Measurements from ENCODE around the gene STK39. TPM values are rescaled to one million over a fixed set of nuclear protein-coding genes. Genes with fewer than 3 reads are reported as not detected.
"Not testable (repeated sequence)": the region's sequence is repeated elsewhere in the genome, so short reads cannot be mapped to it uniquely, and the experiment has no call there.

Gene STK39
- total RNA-seq, 1 experiment from 2014 or later: 56.9 TPM

DNA sequence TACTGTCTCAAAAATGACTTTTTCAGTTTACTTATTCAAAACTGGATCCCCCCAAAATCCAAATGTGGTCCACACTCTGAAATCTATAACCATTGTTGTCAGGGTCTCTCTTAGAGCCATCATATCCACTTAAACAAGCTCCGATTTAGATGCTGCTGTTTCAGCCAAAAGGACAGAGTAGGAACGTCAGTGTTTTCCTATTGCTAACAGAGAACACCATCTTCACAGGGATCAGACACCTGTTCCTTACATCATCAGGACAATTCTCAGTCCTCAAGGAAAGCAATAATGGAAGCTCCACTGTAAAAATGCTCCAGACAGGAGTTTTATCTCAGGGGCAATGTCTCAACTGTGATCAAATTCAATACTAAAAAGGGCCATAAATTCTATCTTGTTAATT lies 155.4 kb downstream of the STK39 start:
- peaks cover 41% of the 10 kb centered on the region for H3K79me2 ChIP-seq (ENCODE audit: low read length)
- H3K9me2 ChIP-seq (replicated peaks; ENCODE audit: insufficient read depth, low read length): no peaks in the 10 kb centered on the region
- H3K27ac ChIP-seq (ENCODE audit: low read length): no peak overlapping the region
- H3K9ac ChIP-seq (ENCODE audit: low read length): no peak overlapping the region
- peaks cover 11% of the 10 kb centered on the region for H3K4me1 ChIP-seq (ENCODE audit: low read length)
- no peak for DNase-seq
- H3K4me2 ChIP-seq (ENCODE audit: low read depth, low read length, poor library complexity, severe bottlenecking): no peak overlapping the region
- H3K36me3 ChIP-seq (ENCODE audit: insufficient read depth, low read length): no peaks in the 10 kb centered on the region; the same call in 1 of the 2 replicates
- no peak overlapping the region for H2AFZ ChIP-seq (ENCODE audit: low read length)
- no peaks in the 10 kb centered on the region for H3K9me3 ChIP-seq (ENCODE audit: low read length)
- H3K4me3 ChIP-seq (ENCODE audit: low read length): no peak overlapping the region
- no peaks in the 10 kb centered on the region for H4K20me1 ChIP-seq (ENCODE audit: insufficient read depth, low read depth, low read length)
- H3K27me3 ChIP-seq (ENCODE audit: low read length): no peaks in the 10 kb centered on the region

DNA sequence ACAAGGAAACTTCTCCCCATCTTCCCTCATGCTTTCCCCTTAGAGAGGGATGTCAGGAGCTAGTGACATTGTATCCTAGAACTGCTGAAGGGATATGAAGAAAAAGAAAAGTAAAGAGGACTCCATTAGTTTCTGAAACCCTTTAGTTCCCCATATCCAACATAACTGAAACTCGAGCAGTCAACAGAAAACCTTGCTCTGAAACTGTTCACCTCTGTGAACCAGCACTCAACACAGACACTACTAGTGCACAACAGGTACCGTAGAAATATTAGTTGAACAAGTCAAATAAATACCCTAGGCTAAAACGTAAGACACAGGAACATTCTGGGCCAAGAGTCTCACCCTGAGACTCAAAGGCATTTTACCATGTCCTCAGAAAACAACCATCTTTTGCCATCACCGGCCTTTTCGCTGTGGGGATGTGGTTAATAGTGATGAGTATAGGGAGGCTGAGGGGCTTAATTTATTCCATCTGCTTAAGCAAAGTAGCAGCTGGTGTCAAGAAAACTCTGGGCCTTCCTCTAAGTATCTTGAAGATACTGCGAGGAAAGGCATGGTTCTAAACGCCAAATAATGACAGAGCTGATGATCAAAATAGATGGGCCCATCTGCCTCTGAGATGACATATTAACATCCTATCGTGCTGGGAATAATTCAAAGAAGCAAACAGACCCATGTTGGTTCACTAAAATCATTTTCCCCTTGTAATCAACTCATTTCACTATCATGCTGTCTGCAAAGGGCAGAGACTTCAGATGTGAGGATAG lies 156.8 kb downstream of the STK39 start:
- H3K27me3 ChIP-seq (ENCODE audit: low read length): no peaks in the 10 kb centered on the region

DNA sequence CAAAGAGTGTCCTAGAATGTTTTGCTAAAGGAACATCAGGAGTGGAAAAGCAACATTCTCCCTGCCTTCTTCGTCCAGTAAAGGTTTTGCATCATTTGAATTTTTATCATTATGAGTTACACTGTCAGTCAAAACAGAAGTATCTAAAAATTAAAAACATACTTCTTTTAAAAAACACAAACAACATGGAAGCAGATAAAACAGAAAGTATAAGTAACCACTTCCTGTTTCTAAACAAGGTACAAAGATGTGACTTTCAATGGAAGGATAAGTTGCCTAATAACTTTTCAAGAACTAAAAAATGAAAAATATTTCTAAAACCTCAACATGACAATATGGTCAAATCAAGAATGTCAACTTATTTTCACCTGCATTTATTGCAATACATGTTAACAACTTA lies 158.2 kb downstream of the STK39 start:
- Histone ChIP-seq H2AFZ (ENCODE audit: low read length) (no peak overlapping the region), H3K4me1 (ENCODE audit: low read length) (peaks cover 9% of the 10 kb centered on the region), H3K27ac (ENCODE audit: low read length) (no peak overlapping the region), H3K9me3 (ENCODE audit: low read length) (no peaks in the 10 kb centered on the region), H3K79me2 (ENCODE audit: low read length) (peaks cover 35% of the 10 kb centered on the region), H3K36me3 (ENCODE audit: insufficient read depth, low read length) (no peaks in the 10 kb centered on the region), H3K9ac (ENCODE audit: low read length) (no peak overlapping the region), H4K20me1 (ENCODE audit: insufficient read depth, low read depth, low read length) (no peaks in the 10 kb centered on the region), H3K4me2 (ENCODE audit: low read depth, low read length, poor library complexity, severe bottlenecking) (no peak overlapping the region), H3K27me3 (ENCODE audit: low read length) (no peaks in the 10 kb centered on the region), H3K9me2 (replicated peaks; ENCODE audit: insufficient read depth, low read length) (no peaks in the 10 kb centered on the region), H3K4me3 (ENCODE audit: low read length) (no peak overlapping the region)
- DNase-seq: no peak

More for the DNA sequence above, 156.8 kb downstream of the STK39 start:
- H4K20me1 ChIP-seq (ENCODE audit: insufficient read depth, low read depth, low read length): no peaks in the 10 kb centered on the region
- no peaks in the 10 kb centered on the region for H3K9me2 ChIP-seq (replicated peaks; ENCODE audit: insufficient read depth, low read length)
- peaks cover 39% of the 10 kb centered on the region for H3K79me2 ChIP-seq (ENCODE audit: low read length)
- no peak overlapping the region for H2AFZ ChIP-seq (ENCODE audit: low read length)
- H3K4me2 ChIP-seq (ENCODE audit: low read depth, low read length, poor library complexity, severe bottlenecking): no peak overlapping the region
- H3K9ac ChIP-seq (ENCODE audit: low read length): no peak overlapping the region
- DNase-seq: no peak
- H3K9me3 ChIP-seq (ENCODE audit: low read length): no peaks in the 10 kb centered on the region
- no peak overlapping the region for H3K4me3 ChIP-seq (ENCODE audit: low read length)
- H3K36me3 ChIP-seq (ENCODE audit: insufficient read depth, low read length): no peaks in the 10 kb centered on the region
- H3K4me1 ChIP-seq (ENCODE audit: low read length): peaks cover 9% of the 10 kb centered on the region
- H3K27ac ChIP-seq (ENCODE audit: low read length): no peak overlapping the region

DNA sequence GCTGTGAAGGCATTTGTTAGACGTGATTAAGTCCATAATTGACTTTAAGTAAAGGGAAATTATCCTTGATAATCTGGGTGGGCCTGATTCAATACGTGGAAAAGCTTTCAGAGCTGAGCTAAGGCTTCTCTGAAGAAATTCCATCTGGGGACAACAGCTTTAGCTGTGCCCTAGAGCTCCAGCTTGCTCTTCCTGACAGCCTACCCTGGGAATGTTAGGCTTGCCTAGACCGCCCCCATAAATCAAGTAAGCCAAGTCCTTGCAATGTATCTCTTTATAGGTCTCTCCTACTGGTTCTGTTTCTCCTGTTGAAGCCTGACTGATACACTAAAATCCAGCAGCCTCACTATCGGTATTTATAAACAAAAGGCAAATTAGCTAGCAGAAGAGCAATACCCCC lies 160.0 kb downstream of the STK39 start:
- no peaks in the 10 kb centered on the region for H3K9me2 ChIP-seq (replicated peaks; ENCODE audit: insufficient read depth, low read length)
- H3K79me2 ChIP-seq (ENCODE audit: low read length): peaks cover 43% of the 10 kb centered on the region

DNA sequence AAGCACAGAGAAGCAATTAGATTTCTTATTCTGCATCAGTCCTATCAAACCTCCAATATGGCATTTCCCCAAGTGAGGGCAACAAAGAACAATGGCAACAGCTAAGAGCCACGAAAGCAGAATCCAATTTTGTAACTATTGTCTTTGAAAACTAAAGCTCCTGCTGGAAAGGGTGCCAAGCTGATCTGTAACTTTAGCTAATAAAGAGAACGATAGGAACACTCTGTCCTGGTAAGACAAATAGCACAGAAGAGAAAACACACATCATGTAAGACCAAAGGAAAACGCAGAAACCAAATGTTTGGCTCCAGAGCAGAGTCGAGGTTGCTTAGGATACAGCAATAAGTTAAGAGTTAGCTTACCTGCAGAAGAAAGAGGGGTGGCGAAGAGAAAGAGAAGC lies 160.5 kb downstream of the STK39 start:
- no peak for DNase-seq
- H3K9me2 ChIP-seq (replicated peaks; ENCODE audit: insufficient read depth, low read length): no peaks in the 10 kb centered on the region
- no peak overlapping the region for H3K9ac ChIP-seq (ENCODE audit: low read length)
- no peak overlapping the region for H3K4me3 ChIP-seq (ENCODE audit: low read length)
- H3K36me3 ChIP-seq (ENCODE audit: insufficient read depth, low read length): no peaks in the 10 kb centered on the region
- H3K4me2 ChIP-seq (ENCODE audit: low read depth, low read length, poor library complexity, severe bottlenecking): no peak overlapping the region
- no peaks in the 10 kb centered on the region for H3K27me3 ChIP-seq (ENCODE audit: low read length)
- no peaks in the 10 kb centered on the region for H3K9me3 ChIP-seq (ENCODE audit: low read length)
- no peak overlapping the region for H2AFZ ChIP-seq (ENCODE audit: low read length)
- H3K27ac ChIP-seq (ENCODE audit: low read length): no peak overlapping the region
- H3K4me1 ChIP-seq (ENCODE audit: low read length): peaks cover 9% of the 10 kb centered on the region
- H3K79me2 ChIP-seq (ENCODE audit: low read length): peaks cover 47% of the 10 kb centered on the region
- no peaks in the 10 kb centered on the region for H4K20me1 ChIP-seq (ENCODE audit: insufficient read depth, low read depth, low read length)

More for the DNA sequence above, 160.0 kb downstream of the STK39 start:
- Histone ChIP-seq H3K9me3 (ENCODE audit: low read length) (no peaks in the 10 kb centered on the region), H3K27me3 (ENCODE audit: low read length) (no peaks in the 10 kb centered on the region), H3K4me2 (ENCODE audit: low read depth, low read length, poor library complexity, severe bottlenecking) (no peak overlapping the region), H3K4me3 (ENCODE audit: low read length) (no peak overlapping the region), H3K9ac (ENCODE audit: low read length) (no peak overlapping the region), H3K36me3 (ENCODE audit: insufficient read depth, low read length) (no peaks in the 10 kb centered on the region), H3K27ac (ENCODE audit: low read length) (no peak overlapping the region), H3K4me1 (ENCODE audit: low read length) (peaks cover 9% of the 10 kb centered on the region), H2AFZ (ENCODE audit: low read length) (no peak overlapping the region), H4K20me1 (ENCODE audit: insufficient read depth, low read depth, low read length) (no peaks in the 10 kb centered on the region)
- no peak for DNase-seq

DNA sequence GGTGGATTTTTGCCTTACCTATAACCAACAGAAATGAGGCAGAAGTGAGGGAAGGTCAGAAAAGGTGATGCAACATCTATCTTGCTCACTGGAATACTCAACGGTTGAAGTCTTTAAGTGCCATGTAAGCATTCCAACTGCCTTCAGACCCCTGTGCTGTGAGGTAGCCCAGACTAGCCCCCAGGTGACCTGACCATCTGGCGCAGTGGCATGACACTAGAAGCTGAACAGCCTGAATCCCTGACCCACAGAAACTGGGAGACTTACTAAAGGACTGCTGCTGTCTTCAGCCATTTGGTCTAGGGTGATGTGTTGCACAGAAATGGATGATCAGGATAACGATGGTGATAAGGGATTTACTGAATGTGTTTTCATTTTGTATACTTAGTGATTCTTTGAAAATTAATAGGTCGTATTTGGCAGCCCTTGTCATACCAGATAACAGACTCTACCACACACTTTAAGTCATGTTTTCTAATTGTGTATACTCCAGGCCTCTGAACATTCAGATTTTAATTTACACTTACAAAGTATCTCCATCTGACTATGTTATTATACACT lies 161.5 kb downstream of the STK39 start:
- H3K4me1 ChIP-seq (ENCODE audit: low read length): peaks cover 4% of the 10 kb centered on the region
- H3K9me3 ChIP-seq (ENCODE audit: low read length): no peaks in the 10 kb centered on the region
- no peak overlapping the region for H2AFZ ChIP-seq (ENCODE audit: low read length)
- peaks cover 43% of the 10 kb centered on the region for H3K79me2 ChIP-seq (ENCODE audit: low read length)
- no peak overlapping the region for H3K4me2 ChIP-seq (ENCODE audit: low read depth, low read length, poor library complexity, severe bottlenecking)
- H3K36me3 ChIP-seq (ENCODE audit: insufficient read depth, low read length): no peaks in the 10 kb centered on the region
- H3K9me2 ChIP-seq (replicated peaks; ENCODE audit: insufficient read depth, low read length): no peaks in the 10 kb centered on the region
- no peak overlapping the region for H3K4me3 ChIP-seq (ENCODE audit: low read length)
- H3K27ac ChIP-seq (ENCODE audit: low read length): no peak overlapping the region
- DNase-seq: no peak
- H4K20me1 ChIP-seq (ENCODE audit: insufficient read depth, low read depth, low read length): no peaks in the 10 kb centered on the region
- no peaks in the 10 kb centered on the region for H3K27me3 ChIP-seq (ENCODE audit: low read length)
- no peak overlapping the region for H3K9ac ChIP-seq (ENCODE audit: low read length)

DNA sequence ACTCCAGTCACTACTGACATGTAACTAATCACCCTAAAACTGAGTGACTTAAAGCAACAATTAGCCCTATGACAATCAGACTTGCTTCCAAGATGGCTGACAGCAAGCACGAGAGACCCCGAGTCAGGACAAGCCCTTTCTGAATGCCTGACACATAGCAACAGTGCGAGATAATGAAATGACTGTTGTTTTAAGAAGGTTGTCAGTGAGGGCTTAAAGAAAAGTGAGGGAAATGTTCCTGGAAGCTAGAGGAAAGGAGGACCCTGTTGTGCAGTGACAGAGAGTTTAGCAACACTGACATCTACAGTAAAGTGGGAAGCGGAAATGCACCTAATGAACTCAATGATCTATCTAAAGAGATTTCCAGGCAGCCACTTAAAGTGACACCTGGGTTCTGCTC lies 163.1 kb downstream of the STK39 start:
- H3K4me3 ChIP-seq (ENCODE audit: low read length): no peak overlapping the region
- no peak overlapping the region for H2AFZ ChIP-seq (ENCODE audit: low read length)
- H3K9ac ChIP-seq (ENCODE audit: low read length): no peak overlapping the region
- H3K27ac ChIP-seq (ENCODE audit: low read length): no peak overlapping the region
- peaks cover 42% of the 10 kb centered on the region; the same call in 1 of the 2 replicates for H3K79me2 ChIP-seq (ENCODE audit: low read length)
- H4K20me1 ChIP-seq (ENCODE audit: insufficient read depth, low read depth, low read length): no peaks in the 10 kb centered on the region
- no peak overlapping the region for H3K4me2 ChIP-seq (ENCODE audit: low read depth, low read length, poor library complexity, severe bottlenecking)
- H3K9me2 ChIP-seq (replicated peaks; ENCODE audit: insufficient read depth, low read length): no peaks in the 10 kb centered on the region
- H3K36me3 ChIP-seq (ENCODE audit: insufficient read depth, low read length): no peaks in the 10 kb centered on the region
- H3K27me3 ChIP-seq (ENCODE audit: low read length): no peaks in the 10 kb centered on the region
- no peaks in the 10 kb centered on the region for H3K4me1 ChIP-seq (ENCODE audit: low read length)
- H3K9me3 ChIP-seq (ENCODE audit: low read length): no peaks in the 10 kb centered on the region
- DNase-seq: no peak

DNA sequence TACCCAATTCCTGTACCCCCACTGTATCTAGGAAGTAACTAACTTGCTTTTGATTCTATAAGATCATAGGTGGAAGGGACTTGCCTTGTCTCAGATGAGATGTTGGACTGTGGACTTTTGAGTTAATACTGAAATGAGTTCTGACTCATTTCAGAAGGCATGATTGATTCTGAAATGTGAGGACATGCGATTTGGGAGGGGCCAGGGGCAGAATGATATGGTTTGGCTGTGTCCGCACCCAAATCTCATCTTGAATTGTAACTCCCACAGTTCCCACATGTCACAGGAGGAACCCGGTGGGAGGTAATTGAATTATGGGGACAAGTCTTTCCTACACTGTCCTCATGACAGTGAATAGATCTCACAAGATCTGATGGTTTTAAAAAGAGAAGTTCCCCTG lies 165.9 kb downstream of the STK39 start:
- H3K9ac ChIP-seq (ENCODE audit: low read length); H2AFZ ChIP-seq (ENCODE audit: low read length); H3K9me2 ChIP-seq (replicated peaks; ENCODE audit: insufficient read depth, low read length); H3K4me1 ChIP-seq (ENCODE audit: low read length); H3K36me3 ChIP-seq (ENCODE audit: insufficient read depth, low read length); H3K9me3 ChIP-seq (ENCODE audit: low read length); H3K27me3 ChIP-seq (ENCODE audit: low read length); H4K20me1 ChIP-seq (ENCODE audit: insufficient read depth, low read depth, low read length); H3K4me3 ChIP-seq (ENCODE audit: low read length); H3K4me2 ChIP-seq (ENCODE audit: low read depth, low read length, poor library complexity, severe bottlenecking); H3K27ac ChIP-seq (ENCODE audit: low read length); DNase-seq: not testable (repeated sequence)
- H3K79me2 ChIP-seq (ENCODE audit: low read length): peaks cover 36% of the 10 kb centered on the region

Measured in Karpas-422 (cell line).